Thymus (tissue), 11 donors: ENCODE data around the gene GYS2. TPM values are rescaled to one million over a fixed set of nuclear protein-coding genes. Genes with fewer than 3 reads are reported as not detected.

Experiments
- DNase-seq, 9 donors: peaks; one replicate each; pipeline ENCODE4 v3.0.0-alpha.2; 2013; ENCODE audit warnings: low spot score in 9 of 9, low read depth in 6 of 9, missing footprints in 1 of 9
- H3K27ac ChIP-seq, 2 donors: one replicate each; pipeline ENCODE4 v1.5.1; 2013; ENCODE audit warnings: control low read depth in 1 of 2, low read depth in 1 of 2, low read length in 1 of 2, mild to moderate bottlenecking in 1 of 2, moderate library complexity in 1 of 2
- H3K27me3 ChIP-seq, 2 donors: one replicate each; pipeline ENCODE4 v1.5.1; 2013; ENCODE audit warnings: low read length in 1 of 2; ENCODE audit not compliant: control insufficient read depth in 2 of 2, insufficient read depth in 1 of 2
- H3K36me3 ChIP-seq, 2 donors: one replicate each; pipeline ENCODE4 v1.5.1; 2013; ENCODE audit warnings: low read length in 1 of 2, mild to moderate bottlenecking in 1 of 2, moderate library complexity in 1 of 2; ENCODE audit not compliant: control insufficient read depth in 2 of 2, insufficient read depth in 2 of 2
- H3K4me1 ChIP-seq, 2 donors: one replicate each; pipeline ENCODE4 v1.5.1; 2013; ENCODE audit warnings: low read length in 2 of 2; ENCODE audit not compliant: control insufficient read depth in 2 of 2, insufficient read depth in 2 of 2
- H3K4me3 ChIP-seq, 2 donors: one replicate each; pipeline ENCODE4 v1.5.1; 2013; ENCODE audit warnings: low read length in 2 of 2, control low read depth in 1 of 2, mild to moderate bottlenecking in 1 of 2
- H3K9me3 ChIP-seq, 2 donors: one replicate each; pipeline ENCODE4 v1.5.1; 2013; ENCODE audit warnings: low read length in 1 of 2, mild to moderate bottlenecking in 1 of 2; ENCODE audit not compliant: control insufficient read depth in 2 of 2, insufficient read depth in 1 of 2
- WGBS: extraction: QIAGEN DNeasy Blood & Tissue Kit; methylation state at CpG from one replicate; pipeline ENCODE4 v1.1.7; 2013; 5-methylcytosine and 5-hydroxymethylcytosine counted together
- polyA plus RNA-seq: library from polyadenylated mRNA; stranded (reverse); fragments of 200-250 nt; gene quantifications from one replicate; pipeline ENCODE4 v1.2.3, GENCODE V29; 2013
- total RNA-seq: library from RNA; stranded (reverse); fragments of 120-200 nt; gene quantifications from one replicate; pipeline ENCODE4 v1.2.4, GENCODE V29; 2013
- donor health status: healthy.

The GYS2 gene
- total and polyA plus RNA-seq, 2 donors, result 0.14 TPM; not detected in 1

GRCh38 chr12:21529456-21529855, 75.2 kb downstream of the GYS2 start:
- Histone ChIP-seq H3K36me3 (no peaks in the 10 kb centered on the region), H3K27me3 (peaks cover 15 to 57% of the 10 kb centered on the region in 2 donors), H3K4me3 (no peak overlapping the region), H3K4me1 (peaks cover 0 to 5% of the 10 kb centered on the region in 2 donors), H3K27ac (no peak overlapping the region), H3K9me3 (no peaks in the 10 kb centered on the region)
- 93% methylated on average over 2 of the region's 2 CpGs for WGBS
- DNase-seq, result no peak

GRCh38 chr12:21528953-21529352, 75.7 kb downstream of the GYS2 start:
- 88% methylated on average over 5 of the region's 5 CpGs for WGBS
- Histone ChIP-seq H3K4me3 (no peak overlapping the region), H3K36me3 (no peaks in the 10 kb centered on the region), H3K4me1 (peaks cover 0 to 5% of the 10 kb centered on the region in 2 donors), H3K27ac (peak overlapping the region in 1 of 2 donors; percentile 26), H3K9me3 (no peaks in the 10 kb centered on the region), H3K27me3 (peaks cover 15 to 57% of the 10 kb centered on the region in 2 donors)
- DNase-seq, result peak in 1 of 9 donors; percentile 5

- H3K4me3 ChIP-seq, result peak overlapping the region; percentile 34 to 44
- H3K27ac ChIP-seq, result peak overlapping the region in 1 of 2 donors; percentile 29
- peaks cover 15 to 54% of the 10 kb centered on the region in 2 donors for H3K27me3 ChIP-seq
- no peaks in the 10 kb centered on the region for H3K9me3 ChIP-seq
- H3K36me3 ChIP-seq, result no peaks in the 10 kb centered on the region
- 1% methylated on average over 57 of the region's 57 CpGs for WGBS
- peaks cover 0 to 5% of the 10 kb centered on the region in 2 donors for H3K4me1 ChIP-seq
- DNase-seq, result peak in 4 of 9 donors; percentile 14 to 53 (median 30)
Observed at GRCh38 chr12:21527451-21528180, 77.0 kb downstream of the GYS2 start.

GRCh38 chr12:21526721-21527345, 77.8 kb downstream of the GYS2 start:
- no peak overlapping the region for H3K27ac ChIP-seq

GRCh38 chr12:21526053-21526452, 78.6 kb downstream of the GYS2 start, which contains the start of gene SPX:
SPX (plus strand) TSS chr12:21526296; CDS start chr12:21526473, 177 bp downstream.
- Histone ChIP-seq H3K4me3 (peak within 1 kb of the TSS; percentile 34 to 44), H3K36me3 (no peaks in the 10 kb centered on the region), H3K27me3 (peaks cover 15 to 54% of the 10 kb centered on the region in 2 donors), H3K27ac (no peak within 1 kb of the TSS), H3K9me3 (no peaks in the 10 kb centered on the region), H3K4me1 (peaks cover 0 to 5% of the 10 kb centered on the region in 2 donors)
- no peak for DNase-seq
- 99% methylated on average over 1 of the region's 1 CpG for WGBS

More at GRCh38 chr12:21526721-21527345, 77.8 kb downstream of the GYS2 start:
- Histone ChIP-seq H3K9me3 (no peaks in the 10 kb centered on the region), H3K36me3 (no peaks in the 10 kb centered on the region), H3K27me3 (peaks cover 15 to 54% of the 10 kb centered on the region in 2 donors), H3K4me1 (peaks cover 0 to 5% of the 10 kb centered on the region in 2 donors), H3K4me3 (peak overlapping the region; percentile 34 to 44)
- 49% methylated on average over 12 of the region's 12 CpGs for WGBS
- DNase-seq, result no peak

GRCh38 chr12:21523148-21523547, 81.5 kb downstream of the GYS2 start:
- no peak overlapping the region for H3K4me3 ChIP-seq
- H3K9me3 ChIP-seq, result no peaks in the 10 kb centered on the region

GRCh38 chr12:21521541-21521940, 83.1 kb downstream of the GYS2 start:
- H3K36me3 ChIP-seq, result peaks cover 0 to 2% of the 10 kb centered on the region in 2 donors
- H3K4me1 ChIP-seq, result no peaks in the 10 kb centered on the region
- no peaks in the 10 kb centered on the region for H3K9me3 ChIP-seq
- 81% methylated on average over 1 of the region's 1 CpG for WGBS
- no peak for DNase-seq
- peaks cover 3 to 16% of the 10 kb centered on the region in 2 donors for H3K27me3 ChIP-seq
- H3K27ac ChIP-seq, result no peak overlapping the region
- H3K4me3 ChIP-seq, result no peak overlapping the region

More at GRCh38 chr12:21523148-21523547, 81.5 kb downstream of the GYS2 start:
- no peaks in the 10 kb centered on the region for H3K36me3 ChIP-seq
- peaks cover 0 to 5% of the 10 kb centered on the region in 2 donors for H3K4me1 ChIP-seq
- DNase-seq, result no peak
- H3K27ac ChIP-seq, result no peak overlapping the region
- H3K27me3 ChIP-seq, result peaks cover 15 to 32% of the 10 kb centered on the region in 2 donors

GRCh38 chr12:21518451-21518850, 86.2 kb downstream of the GYS2 start:
- no peaks in the 10 kb centered on the region for H3K9me3 ChIP-seq
- DNase-seq, result no peak
- H3K4me3 ChIP-seq, result no peak overlapping the region
- H3K27me3 ChIP-seq, result no peaks in the 10 kb centered on the region
- no peak overlapping the region for H3K27ac ChIP-seq
- no peaks in the 10 kb centered on the region for H3K4me1 ChIP-seq
- 98% methylated on average over 3 of the region's 3 CpGs for WGBS
- H3K36me3 ChIP-seq, result peaks cover 8 to 15% of the 10 kb centered on the region in 2 donors

- no peak overlapping the region for H3K27ac ChIP-seq
- H3K36me3 ChIP-seq, result peaks cover 11 to 24% of the 10 kb centered on the region in 2 donors
- H3K4me3 ChIP-seq, result no peak overlapping the region
- H3K27me3 ChIP-seq, result no peaks in the 10 kb centered on the region
- H3K4me1 ChIP-seq, result no peaks in the 10 kb centered on the region
- H3K9me3 ChIP-seq, result no peaks in the 10 kb centered on the region
- DNase-seq, result no peak
- 98% methylated on average over 2 of the region's 2 CpGs for WGBS
Observed at GRCh38 chr12:21516281-21516680, 88.4 kb downstream of the GYS2 start.
